ENCODE results near the gene SAMD4B. TPM values are rescaled to one million over a fixed set of nuclear protein-coding genes. Genes with fewer than 3 reads are reported as not detected.
"Not testable (repeated sequence)": the region's sequence is repeated elsewhere in the genome, so short reads cannot be mapped to it uniquely, and the experiment has no call there.

The SAMD4B gene
- total RNA-seq, 6 experiments from 2014 or later, result 107 to 133 (median 124) TPM

- H3K36me3 Mint-ChIP-seq (ENCODE audit: low read depth), result peaks cover 35% of the 10 kb centered on the region
These were observed 35.4 kb downstream of the SAMD4B start for GRCh38 chr19:39377373-39378362.

GRCh38 chr19:39379366-39379765, 37.1 kb downstream of the SAMD4B start:
- H3K27ac Mint-ChIP-seq; H3K4me3 Mint-ChIP-seq; DNase-seq; H3K27me3 Mint-ChIP-seq (ENCODE audit: insufficient read depth); H3K9me3 Mint-ChIP-seq: not testable (repeated sequence)
- peaks cover 29% of the 10 kb centered on the region for H3K36me3 Mint-ChIP-seq (ENCODE audit: low read depth)
- peaks cover 21% of the 10 kb centered on the region; the same call in 1 of the 2 replicates for H3K4me1 Mint-ChIP-seq (ENCODE audit: low read depth)

More at GRCh38 chr19:39377373-39378362, 35.4 kb downstream of the SAMD4B start:
- peak; percentile 52 for DNase-seq
- no peaks in the 10 kb centered on the region for H3K9me3 Mint-ChIP-seq
- H3K4me3 Mint-ChIP-seq, result no peak overlapping the region
- peaks cover 30% of the 10 kb centered on the region for H3K4me1 Mint-ChIP-seq (ENCODE audit: low read depth)
- peaks cover 4% of the 10 kb centered on the region for H3K27me3 Mint-ChIP-seq (ENCODE audit: insufficient read depth)
- no peak for TF ChIP-seq CTCF (IDR thresholded peaks at IDR 0.05)
- H3K27ac Mint-ChIP-seq, result peak overlapping the region; percentile 85

GRCh38 chr19:39379865-39380396, 37.7 kb downstream of the SAMD4B start:
- Mint-ChIP-seq H3K27ac (no peak overlapping the region), H3K4me1 (ENCODE audit: low read depth) (peaks cover 21% of the 10 kb centered on the region; the same call in 1 of the 2 replicates), H3K27me3 (ENCODE audit: insufficient read depth) (peaks cover 1% of the 10 kb centered on the region), H3K36me3 (ENCODE audit: low read depth) (peaks cover 28% of the 10 kb centered on the region), H3K4me3 (no peak overlapping the region), H3K9me3 (no peaks in the 10 kb centered on the region)
- no peak for TF ChIP-seq CTCF (IDR thresholded peaks at IDR 0.05)
- no peak for DNase-seq

GRCh38 chr19:39380521-39381502, 38.6 kb downstream of the SAMD4B start:
- TF ChIP-seq CTCF (IDR thresholded peaks at IDR 0.05), result no peak
- H3K9me3 Mint-ChIP-seq, result no peaks in the 10 kb centered on the region
- no peak overlapping the region; the same call in 1 of the 2 replicates for H3K27ac Mint-ChIP-seq
- H3K4me3 Mint-ChIP-seq, result no peak overlapping the region
- peaks cover 32% of the 10 kb centered on the region for H3K36me3 Mint-ChIP-seq (ENCODE audit: low read depth)
- no peak for DNase-seq
- H3K27me3 Mint-ChIP-seq (ENCODE audit: insufficient read depth), result peaks cover 2% of the 10 kb centered on the region
- peaks cover 21% of the 10 kb centered on the region; the same call in 1 of the 2 replicates for H3K4me1 Mint-ChIP-seq (ENCODE audit: low read depth)

GRCh38 chr19:39381910-39382611, 39.8 kb downstream of the SAMD4B start:
- Mint-ChIP-seq H3K4me1 (ENCODE audit: low read depth) (peaks cover 21% of the 10 kb centered on the region; the same call in 1 of the 2 replicates), H3K4me3 (no peak overlapping the region), H3K36me3 (ENCODE audit: low read depth) (peaks cover 37% of the 10 kb centered on the region), H3K27me3 (ENCODE audit: insufficient read depth) (peaks cover 2% of the 10 kb centered on the region), H3K9me3 (no peaks in the 10 kb centered on the region), H3K27ac (peak overlapping the region; percentile 27)
- no peak for DNase-seq
- no peak for TF ChIP-seq CTCF (IDR thresholded peaks at IDR 0.05)

Measured in HFFc6 (cell line).